SU-DHL-6 (cell line): Measurements from ENCODE around the gene UQCRFS1.
"Not testable (repeated sequence)": the region's sequence is repeated elsewhere in the genome, so short reads cannot be mapped to it uniquely, and the experiment has no call there.

Experiments used
- H2AFZ ChIP-seq: fragments of 200-600 bp; sonication (generic); 2 replicates; pipeline ENCODE4 v1.6.1; 2014; ENCODE audit warnings: low read depth, mild to moderate bottlenecking, moderate library complexity, mixed read lengths, antibody characterized with exemption, low read length; ENCODE audit not compliant: severe bottlenecking
- H3F3A ChIP-seq: fragments of 200-600 bp; shearing (Covaris generic); 2 replicates; pipeline ENCODE4 v1.6.0; 2016; ENCODE audit warnings: antibody characterized with exemption, mild to moderate bottlenecking; ENCODE audit not compliant: insufficient read depth
- H3K27ac ChIP-seq: fragments of 200-600 bp; sonication (generic); 2 replicates; pipeline ENCODE4 v1.5.1; 2016; ENCODE audit warnings: low read depth, mild to moderate bottlenecking, low read length, moderate library complexity, mixed read lengths
- H3K27me3 ChIP-seq: fragments of 200-600 bp; sonication (generic), shearing (Covaris generic); 2 replicates; pipeline ENCODE4 v1.6.0; 2014; ENCODE audit warnings: mild to moderate bottlenecking, low read length
- H3K36me3 ChIP-seq: fragments of 200-600 bp; sonication (generic); 2 replicates; pipeline ENCODE4 v1.6.1; 2014; ENCODE audit warnings: mild to moderate bottlenecking, low read length, mixed read lengths
- H3K4me2 ChIP-seq: fragments of 300-600, 200-600 bp; shearing (Covaris generic), sonication (generic); 2 replicates; pipeline ENCODE4 v1.6.0; 2014; ENCODE audit warnings: low read length, low read depth, mild to moderate bottlenecking; ENCODE audit not compliant: poor library complexity, severe bottlenecking
- H3K4me3 ChIP-seq: fragments of 200-600 bp; sonication (generic); 2 replicates; pipeline ENCODE4 v1.5.1; 2014; ENCODE audit warnings: antibody characterized with exemption, low read length, mild to moderate bottlenecking, mixed read lengths; ENCODE audit not compliant: insufficient read depth, poor library complexity, severe bottlenecking
- H3K79me2 ChIP-seq: fragments of 200-600 bp; sonication (generic); 2 replicates; pipeline ENCODE4 v1.6.1; 2014; ENCODE audit warnings: mild to moderate bottlenecking, low read length, moderate library complexity; ENCODE audit not compliant: insufficient read depth
- H3K9ac ChIP-seq: fragments of 200-600 bp; sonication (generic); 2 replicates; pipeline ENCODE4 v1.7.0; 2014; ENCODE audit warnings: mild to moderate bottlenecking, low read length
- H3K9me2 ChIP-seq: fragments of 200-600 bp; sonication (generic); replicated peaks from 2 replicates; pipeline ENCODE4 v1.6.1; 2014; ENCODE audit warnings: low read length; ENCODE audit not compliant: insufficient read depth
- H3K9me3 ChIP-seq: fragments of 200-600 bp; sonication (generic); 2 replicates; pipeline ENCODE4 v1.6.1; 2014; ENCODE audit warnings: low read length, mixed read lengths; ENCODE audit not compliant: insufficient read depth
- H4K20me1 ChIP-seq: fragments of 200-600 bp; sonication (generic); 2 replicates; pipeline ENCODE4 v1.6.1; 2014; ENCODE audit warnings: low read depth, mild to moderate bottlenecking, antibody characterized with exemption, low read length, moderate library complexity, mixed read lengths
- CTCF ChIP-seq: fragments of 200-600 bp; sonication (generic); IDR thresholded peaks from one replicate; pipeline ENCODE4 v1.5.1; 2017; ENCODE audit warnings: antibody characterized with exemption, mild to moderate bottlenecking, low read length, moderate library complexity; ENCODE audit not compliant: insufficient read depth, poor library complexity, severe bottlenecking
- EZH2phosphoT487 ChIP-seq: fragments of 200-600 bp; sonication (generic), shearing (Covaris generic); conservative IDR thresholded peaks from 2 replicates; pipeline ENCODE4 v1.6.1; 2018; ENCODE audit warnings: mild to moderate bottlenecking, antibody characterized with exemption, low read length, moderate library complexity, mixed read lengths

UQCRFS1 gene

GRCh38 chr19:29233591-29233990 is 20.6 kb upstream of the UQCRFS1 start:
- Histone ChIP-seq H3K4me3 (no peak overlapping the region), H3K9ac (no peak overlapping the region), H3F3A (no peaks in the 10 kb centered on the region), H2AFZ (no peak overlapping the region), H3K27ac (no peak overlapping the region), H3K4me2 (no peak overlapping the region), H3K36me3 (no peaks in the 10 kb centered on the region), H3K27me3 (0 out of 2 replicates have a peak, but pooled peaks cover 2% of the 10 kb centered on the region), H3K79me2 (no peaks in the 10 kb centered on the region), H3K9me2 (no peaks in the 10 kb centered on the region), H4K20me1 (no peaks in the 10 kb centered on the region), H3K9me3 (no peaks in the 10 kb centered on the region)
- TF ChIP-seq CTCF (no peak), EZH2phosphoT487 (no peak)

GRCh38 chr19:29232315-29232852 is 19.4 kb upstream of the UQCRFS1 start:
- Histone ChIP-seq H3K27me3 (0 out of 2 replicates have a peak, but pooled peaks cover 2% of the 10 kb centered on the region), H3K9me3 (no peaks in the 10 kb centered on the region), H3K4me2 (no peak overlapping the region), H4K20me1 (no peaks in the 10 kb centered on the region), H2AFZ (no peak overlapping the region), H3K36me3 (no peaks in the 10 kb centered on the region), H3F3A (no peaks in the 10 kb centered on the region), H3K27ac (no peak overlapping the region), H3K4me3 (no peak overlapping the region), H3K79me2 (no peaks in the 10 kb centered on the region), H3K9ac (no peak overlapping the region), H3K9me2 (no peaks in the 10 kb centered on the region)
- TF ChIP-seq CTCF (no peak), EZH2phosphoT487 (no peak)

GRCh38 chr19:29231306-29231705 is 18.4 kb upstream of the UQCRFS1 start:
- not testable (repeated sequence) for H3K27me3 ChIP-seq, H2AFZ ChIP-seq, H3K79me2 ChIP-seq, H3K4me3 ChIP-seq, H4K20me1 ChIP-seq, H3K4me2 ChIP-seq, H3K36me3 ChIP-seq, H3K9ac ChIP-seq, H3K9me2 ChIP-seq, H3F3A ChIP-seq, H3K27ac ChIP-seq, H3K9me3 ChIP-seq

GRCh38 chr19:29217616-29218015 is 4.7 kb upstream of the UQCRFS1 start:
- TF ChIP-seq CTCF, result no peak

More at GRCh38 chr19:29217616-29218015, 4.7 kb upstream of the UQCRFS1 start:
- Histone ChIP-seq H4K20me1 (no peaks in the 10 kb centered on the region), H3F3A (no peaks in the 10 kb centered on the region), H3K9ac (no peak overlapping the region), H3K27me3 (no peaks in the 10 kb centered on the region), H3K27ac (no peak overlapping the region), H2AFZ (no peak overlapping the region), H3K9me3 (no peaks in the 10 kb centered on the region), H3K36me3 (no peaks in the 10 kb centered on the region), H3K4me3 (no peak overlapping the region), H3K9me2 (no peaks in the 10 kb centered on the region), H3K79me2 (peaks cover 2% of the 10 kb centered on the region), H3K4me2 (no peak overlapping the region)
